Measurements from ENCODE around the gene ZDHHC18.

- peak; percentile 86 for TF ChIP-seq TCF12 (IDR thresholded peaks at IDR 0.05; ENCODE audit: low read depth)
- TF ChIP-seq EP300 (IDR thresholded peaks at IDR 0.05; ENCODE audit: borderline replicate concordance) = peak; percentile 88
- TF ChIP-seq USF1 (IDR thresholded peaks at IDR 0.05) = peak; percentile 58
- TF ChIP-seq CEBPB (IDR thresholded peaks at IDR 0.05) = no peak
Measured at GRCh38 chr1:26848941-26849774, 22.7 kb downstream of the ZDHHC18 start.

Measured in Ishikawa (cell line).